K562 (cell line): Measurements from ENCODE around the gene DHX57. TPM values are rescaled to one million over a fixed set of nuclear protein-coding genes. Genes with fewer than 3 reads are reported as not detected.

Source experiments
- ATAC-seq: fragments of 200-7000 bp; cut with Tn5 transposase; 3 replicates; pipeline ENCODE4 v1.9.1; 2020; ENCODE audit warnings: moderate library complexity
- BruUV-seq: library from RNA; stranded (reverse); fragments of 400-500 nt; replicated peaks from 2 replicates; lab custom pipeline; 2021; lab: Mats Ljungman, UMichigan
- CTCF ChIA-PET: fragments of 300-600 bp; formaldehyde crosslinking; extraction: SDS; loops from one replicate; lab custom pipeline; 2021; ENCODE audit warnings: low intra/inter-chr PET ratio; lab: Yijun Ruan, JAX
- POLR2A ChIA-PET: fragments of 300-600, 350-650 bp; sonication (Branson Sonifier 250); formaldehyde crosslinking; extraction: SDS; loops from one replicate; lab custom pipeline; 2021; ENCODE audit warnings: antibody characterized with exemption, inconsistent platforms; lab: Yijun Ruan, JAX
- DNase-seq, 4 experiments: peaks; one replicate each; pipeline versions ENCODE4 v3.0.0 to v3.0.0-alpha.2; 2011 to 2018; ENCODE audit warnings: low spot score in 3 of 4, mixed read lengths in 3 of 4; ENCODE audit errors: extremely low read depth in 1 of 4
- FAIRE-seq: peaks from 2 replicates; lab custom pipeline; 2011; peaks lifted over from hg19 to GRCh38; lab: Jason Lieb, UNC
- H2AFZ ChIP-seq: 2 replicates; pipeline ENCODE4 v1.6.0; 2011; ENCODE audit warnings: low read depth, low read length, control low read depth, inconsistent platforms
- H3K27ac ChIP-seq: fragments of 200-600 bp; 3 replicates; pipeline ENCODE4 v1.8.0; 2011; ENCODE audit warnings: low read depth, mild to moderate bottlenecking, control low read depth, inconsistent platforms, low read length, moderate library complexity, mixed read lengths; ENCODE audit errors: extremely low read depth
- H3K27me3 ChIP-seq, 2 experiments: fragments of 300-600 bp in 1 of 2; 2 replicates in 1 of 2; 3 replicates in 1 of 2; pipeline versions ENCODE4 v1.6.0 to v1.8.0; 2011; ENCODE audit warnings: inconsistent platforms in 2 of 2, low read length in 2 of 2, mild to moderate bottlenecking in 1 of 2, mixed read lengths in 1 of 2, moderate library complexity in 1 of 2; ENCODE audit not compliant: control insufficient read depth in 2 of 2, insufficient read depth in 2 of 2
- H3K36me3 ChIP-seq: fragments of 300-600 bp; 3 replicates; pipeline ENCODE4 v1.8.0; 2011; ENCODE audit warnings: mild to moderate bottlenecking, low read length, inconsistent platforms; ENCODE audit not compliant: control insufficient read depth, insufficient read depth
- H3K4me1 ChIP-seq, 2 experiments: fragments of 200-600 bp in 1 of 2; replicated peaks in 1 of 2; 2 replicates in 1 of 2; 3 replicates in 1 of 2; pipeline versions ENCODE4 v1.5.1 to v1.8.0; 2011; ENCODE audit warnings: inconsistent platforms in 2 of 2, low read length in 2 of 2, mild to moderate bottlenecking in 1 of 2, mixed read lengths in 1 of 2, moderate library complexity in 1 of 2; ENCODE audit not compliant: control insufficient read depth in 2 of 2, insufficient read depth in 2 of 2
- H3K4me2 ChIP-seq: 2 replicates; pipeline ENCODE4 v1.6.1; 2011; ENCODE audit warnings: low read length, control low read depth, inconsistent platforms, mixed read lengths; ENCODE audit not compliant: insufficient read depth
- H3K4me3 ChIP-seq: fragments of 200-600 bp; sonication (generic), shearing (Covaris generic); 2 replicates; pipeline ENCODE4 v1.5.1; 2016; ENCODE audit warnings: control low read depth, inconsistent platforms
- H3K79me2 ChIP-seq: fragments of 200-600 bp; 3 replicates; pipeline ENCODE4 v1.8.0; 2011; ENCODE audit warnings: low read length, inconsistent platforms; ENCODE audit not compliant: control insufficient read depth, insufficient read depth
- H3K9ac ChIP-seq, 2 experiments: 2 replicates each; pipeline versions ENCODE4 v1.6.0 to v1.6.1; 2011; ENCODE audit warnings: low read depth in 2 of 2, low read length in 2 of 2, control low read depth in 1 of 2, inconsistent platforms in 1 of 2, mild to moderate bottlenecking in 1 of 2, mixed read lengths in 1 of 2; ENCODE audit not compliant: insufficient read depth in 1 of 2
- H3K9me1 ChIP-seq: one replicate; pipeline ENCODE4 v1.6.0; 2011; ENCODE audit warnings: inconsistent platforms, mild to moderate bottlenecking, low read length, moderate library complexity; ENCODE audit not compliant: control insufficient read depth, insufficient read depth
- H3K9me3 ChIP-seq: replicated peaks from 2 replicates; pipeline ENCODE4 v1.5.1; 2011; ENCODE audit warnings: low read depth, low read length, inconsistent platforms; ENCODE audit not compliant: control insufficient read depth, insufficient read depth
- H4K20me1 ChIP-seq: replicated peaks from 2 replicates; pipeline ENCODE4 v1.6.1; 2011; ENCODE audit warnings: low read length, inconsistent platforms, mixed read lengths; ENCODE audit not compliant: control insufficient read depth, insufficient read depth
- EWSR1 ChIP-seq: fragments of 450-650 bp; IDR thresholded peaks from 2 replicates; pipeline ENCODE4 v1.6.1; 2018; ENCODE audit warnings: borderline replicate concordance, mild to moderate bottlenecking, low read depth, moderate library complexity; ENCODE audit not compliant: partially characterized antibody
- MED1 ChIP-seq: sonication (generic); formaldehyde crosslinking; IDR thresholded peaks from 2 replicates; pipeline ENCODE4 v1.8.1; 2023; ENCODE audit warnings: missing genetic modification reagents, borderline replicate concordance
- RBM15 ChIP-seq: fragments of 200-400 bp; formaldehyde crosslinking; IDR thresholded peaks from 2 replicates; pipeline ENCODE4 v1.6.1; 2018; ENCODE audit warnings: mild to moderate bottlenecking, low read length, moderate library complexity; ENCODE audit not compliant: insufficient read depth
- ZC3H11A ChIP-seq: IDR thresholded peaks from 2 replicates; pipeline ENCODE4 v1.6.1; 2012; ENCODE audit warnings: low read depth, low read length, improper control_type of control experiment
- ZNF143 ChIP-seq: sonication (generic); formaldehyde crosslinking; IDR thresholded peaks from 2 replicates; pipeline ENCODE4 v1.9.0; 2022; ENCODE audit warnings: mild to moderate bottlenecking, missing genetic modification reagents
- ZNF431 ChIP-seq: sonication (generic); formaldehyde crosslinking; IDR thresholded peaks from 2 replicates; pipeline ENCODE4 v1.8.0; 2022; ENCODE audit warnings: mild to moderate bottlenecking, missing genetic modification reagents
- WGBS: fragments of 100-300 bp; shearing (Covaris generic); methylation state at CpG from one replicate; pipeline ENCODE4 v1.1.6; 2016; ENCODE audit warnings: low coverage, mixed read lengths; ENCODE audit not compliant: insufficient coverage; ENCODE audit errors: missing lambda C conversion rate; 5-methylcytosine and 5-hydroxymethylcytosine counted together
- in situ Hi-C: fragments of 300-500 bp; cut with MboI; formaldehyde crosslinking; loops from 4 replicates; pipeline ENCODE4 v1.15.0; 2018; ENCODE audit warnings: inconsistent platforms, mixed read lengths
- intact Hi-C: fragments of 100-400 bp; cut with micrococcal nuclease; formaldehyde crosslinking; loops from 2 replicates; pipeline ENCODE4 v1.14.2; 2022
- polyA plus RNA-seq, 8 experiments: library from polyadenylated mRNA; depleted of rRNA in 4 of 8; stranded (reverse) in 5 of 8; unstranded in 3 of 8; fragments of >200 nt; fragmentation: Nextera tagmentation in 2 of 8; fragmentation: Illumina TruSeq in 1 of 8; extraction: Ambion mirVana in 2 of 8; extraction: Trizol in 1 of 8; gene quantifications; 2 replicates each; pipeline versions ENCODE4 v1.2.1 to v1.2.3, GENCODE V29; 2011 to 2014; ENCODE audit warnings: inconsistent platforms in 1 of 8, missing spikeins in 1 of 8
- total RNA-seq, 7 experiments: library from RNA; depleted of rRNA in 6 of 7; stranded (reverse); fragments of >200 nt in 6 of 7; fragmentation: Illumina TruSeq in 2 of 7; extraction: Trizol in 2 of 7; gene quantifications; 2 replicates each; pipeline versions ENCODE4 v1.2.1 to v1.2.3, GENCODE V29; 2011 to 2021; ENCODE audit warnings: low replicate concordance in 1 of 7
- TF ChIP-seq, protein P1 (sequence below): fragments of 250-450 bp; sonication (Bioruptor Pico); IDR thresholded peaks from 2 replicates; pipeline ENCODE4 v1.6.1; 2021; ENCODE audit warnings: mild to moderate bottlenecking
- TF ChIP-seq, protein P2 (sequence below), 2 experiments: fragments of 450-650 bp; conservative IDR thresholded peaks; 2 replicates each; pipeline ENCODE4 v1.6.1; 2017; ENCODE audit warnings: mild to moderate bottlenecking in 2 of 2, moderate library complexity in 2 of 2

Gene DHX57
- total and polyA plus RNA-seq, 9 of the 15 experiments (the other 6 are each of a cell fraction or from before 2014, with no cell fraction given) = 7.4 to 23.6 (median 17.9) TPM

DNA sequence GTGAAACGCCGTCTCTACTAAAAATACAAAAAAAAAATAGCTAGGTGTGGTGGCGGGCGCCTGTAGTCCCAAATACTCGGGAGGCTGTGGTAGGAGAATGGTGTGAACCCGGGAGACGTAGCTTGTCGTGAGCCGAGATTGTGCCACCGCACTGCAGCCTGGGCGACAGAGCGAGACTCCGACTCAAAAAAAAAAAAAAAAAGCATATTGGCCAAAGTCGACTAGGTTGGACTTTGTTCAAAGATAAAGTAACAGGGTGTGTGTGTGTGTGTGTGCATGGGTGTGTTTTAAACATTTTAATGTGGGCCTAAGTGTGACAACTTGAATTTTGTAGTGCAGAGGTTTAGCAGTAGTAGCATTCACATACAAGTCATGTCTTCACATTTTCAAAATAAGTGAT lies 86.0 kb downstream of the DHX57 start:
- intact Hi-C loops (no loop called here), in situ Hi-C loops (no loop called here)

More for the DNA sequence above, 86.0 kb downstream of the DHX57 start:
- FAIRE-seq (no peak), ATAC-seq (no peak), DNase-seq (no peak)
- no peak overlapping the region for H3K4me2 ChIP-seq
- no peaks in the 10 kb centered on the region for H3K79me2 ChIP-seq
- H3K4me3 ChIP-seq = no peak overlapping the region
- BruUV-seq = no TSS peak
- H3K36me3 ChIP-seq = no peaks in the 10 kb centered on the region
- no peaks in the 10 kb centered on the region; a peak in 1 of 5 replicates for H3K4me1 ChIP-seq
- H3K9me1 ChIP-seq = no peaks in the 10 kb centered on the region
- no peak overlapping the region for H3K27ac ChIP-seq
- ChIA-PET POLR2A (no interaction called here), CTCF (no interaction called here)
- no peak overlapping the region for H3K9ac ChIP-seq
- WGBS = 0% methylated on average over 1 of the region's 14 CpGs
- no peaks in the 10 kb centered on the region for H4K20me1 ChIP-seq
- TF ChIP-seq MED1 (CRISPR knock-in tag) (no peak), RBM15 (no peak), ZNF431 (CRISPR knock-in tag) (no peak), ZC3H11A (no peak), ZNF143 (no peak), EWSR1 (no peak)
- TF ChIP-seq, protein P1, sequence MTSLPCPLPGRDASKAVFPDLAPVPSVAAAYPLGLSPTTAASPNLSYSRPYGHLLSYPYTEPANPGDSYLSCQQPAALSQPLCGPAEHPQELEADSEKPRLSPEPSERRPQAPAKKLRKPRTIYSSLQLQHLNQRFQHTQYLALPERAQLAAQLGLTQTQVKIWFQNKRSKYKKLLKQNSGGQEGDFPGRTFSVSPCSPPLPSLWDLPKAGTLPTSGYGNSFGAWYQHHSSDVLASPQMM (CRISPR knock-in tag) = no peak
- TF ChIP-seq, protein P2, sequence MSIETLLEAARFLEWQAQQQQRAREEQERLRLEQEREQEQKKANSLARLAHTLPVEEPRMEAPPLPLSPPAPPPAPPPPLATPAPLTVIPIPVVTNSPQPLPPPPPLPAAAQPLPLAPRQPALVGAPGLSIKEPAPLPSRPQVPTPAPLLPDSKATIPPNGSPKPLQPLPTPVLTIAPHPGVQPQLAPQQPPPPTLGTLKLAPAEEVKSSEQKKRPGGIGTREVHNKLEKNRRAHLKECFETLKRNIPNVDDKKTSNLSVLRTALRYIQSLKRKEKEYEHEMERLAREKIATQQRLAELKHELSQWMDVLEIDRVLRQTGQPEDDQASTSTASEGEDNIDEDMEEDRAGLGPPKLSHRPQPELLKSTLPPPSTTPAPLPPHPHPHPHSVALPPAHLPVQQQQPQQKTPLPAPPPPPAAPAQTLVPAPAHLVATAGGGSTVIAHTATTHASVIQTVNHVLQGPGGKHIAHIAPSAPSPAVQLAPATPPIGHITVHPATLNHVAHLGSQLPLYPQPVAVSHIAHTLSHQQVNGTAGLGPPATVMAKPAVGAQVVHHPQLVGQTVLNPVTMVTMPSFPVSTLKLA (conservative IDR thresholded peaks at IDR 0.05) = no peak
- H3K9me3 ChIP-seq = no peaks in the 10 kb centered on the region
- no peak overlapping the region for H2AFZ ChIP-seq
- no peaks in the 10 kb centered on the region for H3K27me3 ChIP-seq
